CD8-positive, alpha-beta memory T cell (primary cell): Measurements from ENCODE around the gene ANKRD13B. TPM values are rescaled to one million over a fixed set of nuclear protein-coding genes. Genes with fewer than 3 reads are reported as not detected.

Experiments used
- CTCF ChIA-PET: fragments of 350-600 bp; sonication (Branson Sonifier 250); formaldehyde crosslinking; loops from one replicate; lab custom pipeline; 2021; ENCODE audit warnings: antibody characterized with exemption; lab: Charles Lee
- POLR2A ChIA-PET: fragments of 350-600 bp; sonication (Branson Sonifier 250); formaldehyde crosslinking; loops from one replicate; lab custom pipeline; 2021; ENCODE audit warnings: antibody characterized with exemption; lab: Charles Lee
- DNase-seq, 5 donors: peaks; one replicate each; pipeline versions ENCODE4 v3.0.0 to v3.0.0-alpha.2; 2020 to 2022; ENCODE audit warnings: mixed read lengths in 1 of 5
- H3K27ac ChIP-seq: one replicate; pipeline ENCODE4 v1.7.0; 2013; ENCODE audit warnings: low read depth, mild to moderate bottlenecking, low read length, moderate library complexity
- H3K27me3 ChIP-seq: 2 replicates; pipeline ENCODE4 v1.7.0; 2013; ENCODE audit warnings: low read length, mild to moderate bottlenecking; ENCODE audit not compliant: insufficient read depth, poor library complexity, severe bottlenecking
- H3K36me3 ChIP-seq: 2 replicates; pipeline ENCODE4 v1.7.0; 2013; ENCODE audit warnings: mild to moderate bottlenecking, low read length, moderate library complexity; ENCODE audit not compliant: insufficient read depth
- H3K4me1 ChIP-seq: 2 replicates; pipeline ENCODE4 v1.7.0; 2013; ENCODE audit warnings: mild to moderate bottlenecking, low read length, moderate library complexity; ENCODE audit not compliant: insufficient read depth
- H3K4me3 ChIP-seq: 2 replicates; pipeline ENCODE4 v1.7.0; 2013; ENCODE audit warnings: mild to moderate bottlenecking, low read length
- H3K9me3 ChIP-seq: 2 replicates; pipeline ENCODE4 v1.7.0; 2013; ENCODE audit warnings: mild to moderate bottlenecking, low read length
- H3K27ac Mint-ChIP-seq, 8 donors: one replicate each; pipeline ENCODE4 v1.8.0; 2020 to 2021; ENCODE audit warnings: mixed read lengths in 8 of 8, mild to moderate bottlenecking in 6 of 8, inconsistent platforms in 3 of 8, moderate library complexity in 3 of 8
- H3K27me3 Mint-ChIP-seq, 2 donors: one replicate each; pipeline ENCODE4 v1.8.0; 2020 to 2021; ENCODE audit warnings: mixed read lengths in 2 of 2, mild to moderate bottlenecking in 1 of 2, moderate library complexity in 1 of 2
- H3K36me3 Mint-ChIP-seq, 3 donors: one replicate each; pipeline ENCODE4 v1.8.0; 2020 to 2021; ENCODE audit warnings: mixed read lengths in 3 of 3, inconsistent platforms in 1 of 3, mild to moderate bottlenecking in 1 of 3
- H3K4me1 Mint-ChIP-seq, 3 donors: one replicate each; pipeline ENCODE4 v1.8.0; 2020 to 2021; ENCODE audit warnings: mixed read lengths in 3 of 3, inconsistent platforms in 1 of 3, mild to moderate bottlenecking in 1 of 3
- H3K4me3 Mint-ChIP-seq, 7 donors: one replicate each; pipeline ENCODE4 v1.8.0; 2020 to 2021; ENCODE audit warnings: mixed read lengths in 7 of 7, mild to moderate bottlenecking in 6 of 7, moderate library complexity in 4 of 7, inconsistent platforms in 2 of 7
- H3K9me3 Mint-ChIP-seq, 5 donors: one replicate each; pipeline ENCODE4 v1.8.0; 2020 to 2022; ENCODE audit warnings: mixed read lengths in 5 of 5, mild to moderate bottlenecking in 3 of 5, moderate library complexity in 2 of 5, inconsistent platforms in 1 of 5
- polyA plus RNA-seq: library from polyadenylated mRNA; unstranded; fragments of 300-500 nt; fragmentation: Illumina TruSeq; gene quantifications from one replicate; pipeline ENCODE4 v1.2.3, GENCODE V29; 2021
- total RNA-seq, 2 experiments: library from RNA; stranded (reverse); gene quantifications; one replicate each; pipeline ENCODE4 v1.2.3, GENCODE V29; 2021

The ANKRD13B gene
- total and polyA plus RNA-seq, 3 experiments from 2014 or later: 0.35 to 21.8 (median 20.8) TPM

GRCh38 chr17:29578626-29579485, 14.1 kb upstream of the ANKRD13B start:
- Histone ChIP-seq H3K9me3 (no peaks in the 10 kb centered on the region), H3K4me1 (peaks cover 6% of the 10 kb centered on the region), H3K36me3 (peaks cover 3% of the 10 kb centered on the region), H3K4me3 (no peak overlapping the region), H3K27ac (no peak overlapping the region), H3K27me3 (no peaks in the 10 kb centered on the region)
- ChIA-PET POLR2A (no interaction called here), CTCF (interaction anchor here (1.0 to 26.2 kb wide), 6 partner anchors 10 to 201 kb away, joined by 4 to 436 read pairs (median 50); partner anchors contain the start of genes ABHD15, ANKRD13B and TP53I13)
- peak in 1 of 5 donors; percentile 31 for DNase-seq
- H3K9me3 Mint-ChIP-seq: no peaks in the 10 kb centered on the region
- H3K4me1 Mint-ChIP-seq: peaks cover 6 to 10% (median 9%) of the 10 kb centered on the region in 3 donors
- H3K4me3 Mint-ChIP-seq: no peak overlapping the region
- H3K27me3 Mint-ChIP-seq: peaks cover 0 to 2% of the 10 kb centered on the region in 2 donors
- H3K27ac Mint-ChIP-seq: peak overlapping the region in 4 of 8 donors; percentile 37 to 79 (median 46)
- H3K36me3 Mint-ChIP-seq: peaks cover 0 to 82% (median 4%) of the 10 kb centered on the region in 3 donors

DNA sequence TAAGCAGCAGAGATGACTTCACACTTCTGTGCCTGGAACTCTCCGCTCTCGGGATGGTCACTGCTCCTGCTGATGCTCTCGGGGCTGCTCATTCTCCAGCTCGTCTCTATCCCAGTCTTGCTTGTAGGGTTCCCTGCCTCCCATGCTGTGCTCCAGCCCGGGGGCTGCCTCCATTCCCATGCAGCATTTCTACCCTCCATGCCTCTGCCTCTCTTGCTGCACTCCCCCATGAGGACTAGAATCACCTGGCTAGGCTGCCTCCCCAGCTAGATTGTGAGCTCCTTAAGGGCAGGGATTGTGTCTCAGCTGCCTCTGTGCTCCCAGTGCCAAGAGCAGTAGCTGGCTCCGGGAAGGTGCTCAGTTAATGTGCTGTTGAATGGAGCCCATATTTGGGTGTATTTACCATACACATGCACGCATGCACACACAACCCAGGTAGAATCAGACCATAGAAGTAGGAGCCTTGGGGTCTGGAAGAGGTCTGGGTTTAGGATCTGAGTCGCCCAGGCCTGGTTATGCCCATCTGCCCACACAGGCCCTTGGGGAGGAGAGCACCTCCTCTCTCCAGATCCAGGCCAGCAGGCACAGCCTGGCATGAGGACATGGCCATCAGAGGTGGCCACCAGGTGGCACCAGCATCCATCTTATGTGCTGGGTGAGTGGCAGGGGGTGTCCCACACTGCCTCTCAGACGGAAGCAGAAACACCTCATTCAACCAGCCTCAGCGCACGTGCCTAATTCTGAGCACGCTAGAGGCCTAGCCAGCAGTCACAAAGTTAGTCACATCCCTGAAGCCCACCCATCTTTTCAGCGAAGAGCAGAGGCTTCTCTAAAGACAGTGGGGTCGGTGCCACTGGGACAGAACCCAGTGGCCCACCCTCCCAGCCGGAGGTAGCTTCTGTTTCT, 12.8 kb upstream of the ANKRD13B start:
- H3K36me3 ChIP-seq: peaks cover 3% of the 10 kb centered on the region
- ChIA-PET POLR2A (interaction anchor here (2.5 kb wide), 1 partner anchor 37 kb away, joined by 10 read pairs; no protein-coding TSS in a partner anchor), CTCF (interaction anchor here (1.0 to 26.2 kb wide), 9 partner anchors 12 to 350 kb away, joined by 3 to 436 read pairs (median 7); partner anchors contain the start of genes ABHD15, ANKRD13B, SSH2 and TP53I13)
- peaks cover 17% of the 10 kb centered on the region for H3K4me1 ChIP-seq
- H3K27me3 Mint-ChIP-seq: peaks cover 0 to 2% of the 10 kb centered on the region in 2 donors
- H3K4me3 ChIP-seq: no peak overlapping the region
- H3K4me3 Mint-ChIP-seq: peak overlapping the region in 3 of 7 donors; percentile 6 to 51 (median 11)
- H3K27me3 ChIP-seq: no peaks in the 10 kb centered on the region
- no peaks in the 10 kb centered on the region for H3K9me3 Mint-ChIP-seq
- H3K36me3 Mint-ChIP-seq: peaks cover 0 to 70% (median 4%) of the 10 kb centered on the region in 3 donors
- H3K9me3 ChIP-seq: no peaks in the 10 kb centered on the region
- peak; percentile 83 to 92 (median 86) for DNase-seq
- no peak overlapping the region for H3K27ac ChIP-seq
- peak overlapping the region; percentile 46 to 93 (median 87) for H3K27ac Mint-ChIP-seq
- peaks cover 17 to 23% (median 17%) of the 10 kb centered on the region in 3 donors for H3K4me1 Mint-ChIP-seq

DNA sequence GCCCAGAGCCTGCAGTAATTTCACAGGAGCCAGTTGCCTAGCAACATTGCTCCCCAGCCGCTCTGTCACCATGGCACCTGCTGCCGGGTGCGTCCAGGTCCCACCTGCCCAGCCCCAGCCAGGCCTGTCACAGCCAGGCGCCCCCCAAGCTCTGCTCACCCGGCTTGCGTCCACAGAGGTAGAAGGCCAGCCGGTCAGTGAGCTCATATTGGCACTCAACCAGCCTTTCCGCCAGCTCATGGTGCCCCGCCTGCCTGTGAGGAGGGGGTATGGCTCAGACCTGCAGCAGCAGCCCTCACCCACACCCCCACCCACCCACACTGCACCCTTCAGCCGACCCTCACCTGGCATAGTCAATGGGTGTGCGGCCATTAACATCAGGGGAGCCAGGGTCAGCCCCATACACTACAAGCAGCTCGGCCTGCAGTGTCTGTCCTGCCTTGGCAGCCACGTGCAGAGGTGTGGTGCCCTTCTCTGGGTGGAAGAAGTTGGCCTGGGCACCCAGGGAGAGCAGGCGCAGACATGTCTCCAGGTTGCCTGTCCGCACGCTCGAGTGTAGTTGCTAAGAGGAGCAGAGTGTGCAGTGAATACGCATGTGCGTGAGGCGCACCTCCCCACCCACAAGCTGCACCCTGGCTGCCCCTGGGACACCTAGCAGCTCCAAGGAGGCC, 11.2 kb upstream of the ANKRD13B start:
- Histone ChIP-seq H3K27me3 (no peaks in the 10 kb centered on the region), H3K36me3 (peaks cover 3% of the 10 kb centered on the region), H3K27ac (no peak overlapping the region), H3K4me3 (no peak overlapping the region), H3K4me1 (peaks cover 33% of the 10 kb centered on the region), H3K9me3 (no peaks in the 10 kb centered on the region)
- ChIA-PET POLR2A (interaction anchor here (1.2 to 2.5 kb wide), 2 partner anchors 10 to 35 kb away, joined by 6 to 10 read pairs; no protein-coding TSS in a partner anchor), CTCF (interaction anchor here (1.0 to 26.2 kb wide), 9 partner anchors 12 to 349 kb away, joined by 3 to 436 read pairs (median 7); partner anchors contain the start of genes ABHD15, ANKRD13B, SSH2 and TP53I13)
- no peaks in the 10 kb centered on the region for H3K9me3 Mint-ChIP-seq
- peaks cover 0 to 2% of the 10 kb centered on the region in 2 donors for H3K27me3 Mint-ChIP-seq
- H3K4me3 Mint-ChIP-seq: no peak overlapping the region
- peaks cover 0 to 56% (median 4%) of the 10 kb centered on the region in 3 donors for H3K36me3 Mint-ChIP-seq
- H3K4me1 Mint-ChIP-seq: peaks cover 31 to 39% (median 33%) of the 10 kb centered on the region in 3 donors
- no peak overlapping the region for H3K27ac Mint-ChIP-seq
- no peak for DNase-seq

- ChIA-PET CTCF (interaction anchor here (3.1 to 26.2 kb wide), 4 partner anchors 11 to 196 kb away, joined by 18 to 436 read pairs (median 97); partner anchors contain the start of genes ABHD15, ANKRD13B and TP53I13), POLR2A (interaction anchor here (1.2 kb wide), 2 partner anchors 9 to 10 kb away, joined by 3 to 6 read pairs; no protein-coding TSS in a partner anchor)
- Mint-ChIP-seq H3K27ac (peak overlapping the region in 1 of 8 donors; percentile 54), H3K4me1 (peaks cover 34 to 44% (median 37%) of the 10 kb centered on the region in 3 donors), H3K9me3 (no peaks in the 10 kb centered on the region), H3K36me3 (peaks cover 0 to 50% (median 4%) of the 10 kb centered on the region in 3 donors), H3K4me3 (no peak overlapping the region), H3K27me3 (peaks cover 0 to 2% of the 10 kb centered on the region in 2 donors)
- no peak for DNase-seq
- Histone ChIP-seq H3K27me3 (no peaks in the 10 kb centered on the region), H3K4me3 (no peak overlapping the region), H3K27ac (no peak overlapping the region), H3K36me3 (peaks cover 3% of the 10 kb centered on the region), H3K4me1 (peaks cover 37% of the 10 kb centered on the region), H3K9me3 (no peaks in the 10 kb centered on the region)
Measured at GRCh38 chr17:29582254-29582765, 10.6 kb upstream of the ANKRD13B start.

DNA sequence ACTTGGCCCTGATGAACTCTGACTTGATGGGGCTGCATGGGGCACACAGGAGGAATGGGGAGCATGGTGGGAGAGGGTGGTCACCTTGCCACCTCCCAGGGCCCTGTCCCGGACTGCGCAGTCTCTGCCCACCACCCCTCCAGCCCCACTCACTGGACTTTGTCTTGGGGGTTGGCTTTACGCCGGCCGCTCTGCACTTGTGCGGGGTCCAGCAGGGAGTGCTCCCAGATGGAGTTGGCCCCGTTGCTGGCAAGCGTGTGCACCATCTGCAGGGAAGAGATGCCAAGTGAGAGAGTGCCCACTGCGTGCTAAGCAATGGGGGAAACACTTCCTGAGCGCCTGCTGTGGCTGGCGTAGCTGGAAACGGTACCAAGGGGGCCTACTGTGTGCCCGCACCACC, 10.2 kb upstream of the ANKRD13B start:
- peaks cover 42% of the 10 kb centered on the region for H3K4me1 ChIP-seq
- ChIA-PET POLR2A (interaction anchor here (1.2 kb wide), 1 partner anchor 10 kb away, joined by 3 read pairs; no protein-coding TSS in a partner anchor), CTCF (interaction anchor here (9.6 to 26.2 kb wide), 3 partner anchors 11 to 30 kb away, joined by 81 to 436 read pairs (median 113); partner anchors contain the start of genes ABHD15, ANKRD13B and TP53I13)
- DNase-seq: peak in 1 of 5 donors; percentile 39
- H3K4me3 ChIP-seq: no peak overlapping the region
- peaks cover 3% of the 10 kb centered on the region for H3K36me3 ChIP-seq
- Mint-ChIP-seq H3K36me3 (peaks cover 0 to 46% (median 4%) of the 10 kb centered on the region in 3 donors), H3K4me3 (no peak overlapping the region), H3K27me3 (peaks cover 0 to 2% of the 10 kb centered on the region in 2 donors), H3K9me3 (no peaks in the 10 kb centered on the region), H3K4me1 (peaks cover 38 to 49% (median 41%) of the 10 kb centered on the region in 3 donors), H3K27ac (peak overlapping the region in 2 of 8 donors; percentile 54 to 64)
- H3K9me3 ChIP-seq: no peaks in the 10 kb centered on the region
- H3K27me3 ChIP-seq: no peaks in the 10 kb centered on the region
- H3K27ac ChIP-seq: no peak overlapping the region

GRCh38 chr17:29583324-29584248, 9.3 kb upstream of the ANKRD13B start:
- CTCF ChIA-PET: interaction anchor here (9.6 to 26.2 kb wide), 3 partner anchors 10 to 30 kb away, joined by 81 to 436 read pairs (median 113); partner anchors contain the start of genes ABHD15, ANKRD13B and TP53I13
- Mint-ChIP-seq H3K4me1 (peaks cover 44 to 57% (median 47%) of the 10 kb centered on the region in 3 donors), H3K4me3 (peak overlapping the region in 1 of 7 donors; percentile 48), H3K27me3 (peaks cover 0 to 2% of the 10 kb centered on the region in 2 donors), H3K36me3 (peaks cover 0 to 40% (median 4%) of the 10 kb centered on the region in 3 donors), H3K9me3 (no peaks in the 10 kb centered on the region), H3K27ac (peak overlapping the region in 6 of 8 donors; percentile 38 to 90 (median 66))
- H3K4me1 ChIP-seq: peaks cover 50% of the 10 kb centered on the region
- no peak overlapping the region for H3K4me3 ChIP-seq
- no peak overlapping the region for H3K27ac ChIP-seq
- no peaks in the 10 kb centered on the region for H3K36me3 ChIP-seq
- H3K9me3 ChIP-seq: no peaks in the 10 kb centered on the region
- POLR2A ChIA-PET: interaction anchor here (1.2 kb wide), 1 partner anchor 11 kb away, joined by 3 read pairs; no protein-coding TSS in a partner anchor
- H3K27me3 ChIP-seq: no peaks in the 10 kb centered on the region
- DNase-seq: no peak
